WTC11 (cell line): ENCODE data around the gene DSN1. TPM values are rescaled to one million over a fixed set of nuclear protein-coding genes. Genes with fewer than 3 reads are reported as not detected.

ENCODE experiments used
- ATAC-seq: fragments of 200-7000 bp; cut with Tn5 transposase; 2 replicates; pipeline ENCODE4 v1.10.0; 2021; ENCODE audit warnings: mild to moderate bottlenecking, moderate library complexity
- CTCF ChIA-PET: fragments of 300-600 bp; sonication (Branson Sonifier 250); formaldehyde crosslinking; loops from one replicate; lab custom pipeline; 2021; ENCODE audit warnings: antibody characterized with exemption; lab: Charles Lee
- POLR2A ChIA-PET: fragments of 350-600 bp; sonication (Branson Sonifier 250); formaldehyde crosslinking; loops from one replicate; lab custom pipeline; 2021; ENCODE audit warnings: antibody characterized with exemption; lab: Charles Lee
- DNase-seq: peaks from one replicate; pipeline ENCODE4 v3.0.0; 2021; ENCODE audit warnings: low spot score
- H3K27ac Mint-ChIP-seq: 2 replicates; pipeline ENCODE4 v1.8.0; 2021; ENCODE audit warnings: mixed read lengths
- H3K27me3 Mint-ChIP-seq: 2 replicates; pipeline ENCODE4 v1.8.0; 2021; ENCODE audit warnings: low read depth, mild to moderate bottlenecking, moderate library complexity, mixed read lengths
- H3K36me3 Mint-ChIP-seq: 2 replicates; pipeline ENCODE4 v1.8.0; 2021; ENCODE audit warnings: mixed read lengths
- H3K4me1 Mint-ChIP-seq: 2 replicates; pipeline ENCODE4 v1.8.0; 2022; ENCODE audit warnings: mixed read lengths
- H3K4me3 Mint-ChIP-seq: 2 replicates; pipeline ENCODE4 v1.8.0; 2021; ENCODE audit warnings: mild to moderate bottlenecking, moderate library complexity, mixed read lengths
- H3K9me3 Mint-ChIP-seq: 2 replicates; pipeline ENCODE4 v1.8.0; 2021; ENCODE audit warnings: mixed read lengths
- AFF4 ChIP-seq: sonication (generic); formaldehyde crosslinking; IDR thresholded peaks from 2 replicates; pipeline ENCODE4 v1.8.1; 2023; ENCODE audit warnings: mild to moderate bottlenecking, missing genetic modification reagents, borderline replicate concordance
- EMX1 ChIP-seq: fragments of 250-450 bp; sonication (Bioruptor Pico); IDR thresholded peaks from 2 replicates; pipeline ENCODE4 v1.8.0; 2021; ENCODE audit warnings: mild to moderate bottlenecking
- FOXK1 ChIP-seq: sonication (generic); formaldehyde crosslinking; IDR thresholded peaks from 2 replicates; pipeline ENCODE4 v1.8.0; 2022; ENCODE audit warnings: mild to moderate bottlenecking, moderate library complexity, missing genetic modification reagents
- GABPB1 ChIP-seq: sonication (generic); formaldehyde crosslinking; IDR thresholded peaks from 2 replicates; pipeline ENCODE4 v1.8.1; 2023; ENCODE audit warnings: mild to moderate bottlenecking, missing genetic modification reagents
- GTF2I ChIP-seq: fragments of 250-450 bp; sonication (Bioruptor Pico); conservative IDR thresholded peaks from 2 replicates; pipeline ENCODE4 v1.4.0; 2021; ENCODE audit warnings: mild to moderate bottlenecking
- HMGXB4 ChIP-seq: sonication (generic); formaldehyde crosslinking; IDR thresholded peaks from 2 replicates; pipeline ENCODE4 v1.8.1; 2023; ENCODE audit warnings: mild to moderate bottlenecking, moderate library complexity, missing genetic modification reagents
- MYBL2 ChIP-seq: sonication (generic); formaldehyde crosslinking; IDR thresholded peaks from 2 replicates; pipeline ENCODE4 v1.8.1; 2023; ENCODE audit warnings: mild to moderate bottlenecking, moderate library complexity, missing genetic modification reagents
- SP1 ChIP-seq: sonication (generic); formaldehyde crosslinking; conservative IDR thresholded peaks from 2 replicates; pipeline ENCODE4 v1.8.1; 2022; ENCODE audit warnings: missing genetic modification reagents
- ZNF219 ChIP-seq: sonication (generic); formaldehyde crosslinking; IDR thresholded peaks from 2 replicates; pipeline ENCODE4 v1.8.0; 2023; ENCODE audit warnings: missing genetic modification reagents, mild to moderate bottlenecking, borderline replicate concordance
- ZNF263 ChIP-seq: sonication (generic); formaldehyde crosslinking; IDR thresholded peaks from 2 replicates; pipeline ENCODE4 v1.8.1; 2022; ENCODE audit warnings: low read depth, mild to moderate bottlenecking, moderate library complexity, missing genetic modification reagents
- ZNF281 ChIP-seq: sonication (generic); formaldehyde crosslinking; IDR thresholded peaks from 2 replicates; pipeline ENCODE4 v1.8.0; 2023; ENCODE audit warnings: mild to moderate bottlenecking, missing genetic modification reagents
- total RNA-seq: library from RNA; stranded (reverse); gene quantifications from 3 replicates; pipeline ENCODE4 v1.2.3, GENCODE V29; 2021
- TF ChIP-seq, protein P1 (sequence below): fragments of 250-450 bp; sonication (Bioruptor Pico); IDR thresholded peaks from 2 replicates; pipeline ENCODE4 v1.9.0; 2021; ENCODE audit warnings: mild to moderate bottlenecking
- TF ChIP-seq, protein P2 (sequence below): sonication (generic); formaldehyde crosslinking; IDR thresholded peaks from 2 replicates; pipeline ENCODE4 v1.8.1; 2022; ENCODE audit warnings: mild to moderate bottlenecking, missing genetic modification reagents, moderate library complexity, borderline replicate concordance
- TF ChIP-seq, protein P3 (sequence below): sonication (generic); formaldehyde crosslinking; IDR thresholded peaks from 2 replicates; pipeline ENCODE4 v1.8.0; 2022; ENCODE audit warnings: mild to moderate bottlenecking, missing genetic modification reagents

DSN1 gene
- total RNA-seq, 1 experiment from 2014 or later = 27.0 TPM

GRCh38 chr20:36812594-36813463, 39.3 kb upstream of the DSN1 start:
- ATAC-seq = no peak
- ChIA-PET POLR2A (interaction anchor here (0.6 kb wide), 1 partner anchor 32 kb away, joined by 3 read pairs; no protein-coding TSS in a partner anchor), CTCF (interaction anchor here (0.8 to 1.8 kb wide), 3 partner anchors 10 to 50 kb away, joined by 3 to 4 read pairs (median 3); a partner anchor contains a TSS)
- no peak overlapping the region for H3K4me3 Mint-ChIP-seq
- peaks cover 3% of the 10 kb centered on the region; the same call in 1 of the 2 replicates for H3K9me3 Mint-ChIP-seq
- H3K4me1 Mint-ChIP-seq = no peaks in the 10 kb centered on the region
- TF ChIP-seq, protein P1, sequence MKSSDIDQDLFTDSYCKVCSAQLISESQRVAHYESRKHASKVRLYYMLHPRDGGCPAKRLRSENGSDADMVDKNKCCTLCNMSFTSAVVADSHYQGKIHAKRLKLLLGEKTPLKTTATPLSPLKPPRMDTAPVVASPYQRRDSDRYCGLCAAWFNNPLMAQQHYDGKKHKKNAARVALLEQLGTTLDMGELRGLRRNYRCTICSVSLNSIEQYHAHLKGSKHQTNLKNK = no peak
- TF ChIP-seq FOXK1 (no peak), GABPB1 (CRISPR knock-in tag) (no peak), ZNF281 (CRISPR knock-in tag) (no peak), SP1 (CRISPR knock-in tag) (no peak), EMX1 (CRISPR knock-in tag) (no peak), ZNF263 (CRISPR knock-in tag) (no peak), MYBL2 (CRISPR knock-in tag) (no peak), ZNF219 (CRISPR knock-in tag) (no peak)
- TF ChIP-seq, protein P2, sequence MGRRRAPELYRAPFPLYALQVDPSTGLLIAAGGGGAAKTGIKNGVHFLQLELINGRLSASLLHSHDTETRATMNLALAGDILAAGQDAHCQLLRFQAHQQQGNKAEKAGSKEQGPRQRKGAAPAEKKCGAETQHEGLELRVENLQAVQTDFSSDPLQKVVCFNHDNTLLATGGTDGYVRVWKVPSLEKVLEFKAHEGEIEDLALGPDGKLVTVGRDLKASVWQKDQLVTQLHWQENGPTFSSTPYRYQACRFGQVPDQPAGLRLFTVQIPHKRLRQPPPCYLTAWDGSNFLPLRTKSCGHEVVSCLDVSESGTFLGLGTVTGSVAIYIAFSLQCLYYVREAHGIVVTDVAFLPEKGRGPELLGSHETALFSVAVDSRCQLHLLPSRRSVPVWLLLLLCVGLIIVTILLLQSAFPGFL (CRISPR knock-in tag) = no peak
- TF ChIP-seq, all 79 proteins: peak for 0
- H3K27me3 Mint-ChIP-seq = no peaks in the 10 kb centered on the region
- DNase-seq = no peak
- no peak overlapping the region; the same call in 1 of the 2 replicates for H3K27ac Mint-ChIP-seq
- peaks cover 38% of the 10 kb centered on the region for H3K36me3 Mint-ChIP-seq

- no peaks in the 10 kb centered on the region for H3K27me3 Mint-ChIP-seq
- peaks cover 3% of the 10 kb centered on the region; the same call in 1 of the 2 replicates for H3K9me3 Mint-ChIP-seq
- peak; percentile 74 for ATAC-seq
- H3K36me3 Mint-ChIP-seq = peaks cover 35% of the 10 kb centered on the region
- peak; percentile 84 for DNase-seq
- peak overlapping the region; percentile 79 for H3K27ac Mint-ChIP-seq
- H3K4me3 Mint-ChIP-seq = no peak overlapping the region
- ChIA-PET POLR2A (interaction anchor here (1.0 kb wide), 1 partner anchor 52 kb away, joined by 3 read pairs; no protein-coding TSS in a partner anchor), CTCF (interaction anchor here (0.6 to 3.6 kb wide), 57 partner anchors 9 to 313 kb away, joined by 3 to 65 read pairs (median 5); partner anchors contain the start of genes DSN1, NDRG3, SLA2 and TLDC2)
- no peaks in the 10 kb centered on the region for H3K4me1 Mint-ChIP-seq
- 0 out of 2 replicates have a peak, but pooled peaks have one; percentile 24 for TF ChIP-seq HMGXB4
- TF ChIP-seq GTF2I = peak; percentile 67; the same call in 1 of the 2 replicates
- TF ChIP-seq, protein P3, sequence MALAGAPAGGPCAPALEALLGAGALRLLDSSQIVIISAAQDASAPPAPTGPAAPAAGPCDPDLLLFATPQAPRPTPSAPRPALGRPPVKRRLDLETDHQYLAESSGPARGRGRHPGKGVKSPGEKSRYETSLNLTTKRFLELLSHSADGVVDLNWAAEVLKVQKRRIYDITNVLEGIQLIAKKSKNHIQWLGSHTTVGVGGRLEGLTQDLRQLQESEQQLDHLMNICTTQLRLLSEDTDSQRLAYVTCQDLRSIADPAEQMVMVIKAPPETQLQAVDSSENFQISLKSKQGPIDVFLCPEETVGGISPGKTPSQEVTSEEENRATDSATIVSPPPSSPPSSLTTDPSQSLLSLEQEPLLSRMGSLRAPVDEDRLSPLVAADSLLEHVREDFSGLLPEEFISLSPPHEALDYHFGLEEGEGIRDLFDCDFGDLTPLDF = no peak
- no peak for TF ChIP-seq AFF4 (CRISPR knock-in tag)
These were observed 35.0 kb upstream of the DSN1 start for GRCh38 chr20:36808317-36809257.
